ENCODE measurements around the gene CYB561. TPM values are rescaled to one million over a fixed set of nuclear protein-coding genes. Genes with fewer than 3 reads are reported as not detected.

The CYB561 gene
- total and polyA plus RNA-seq, 2 experiments from 2014 or later = 7.4 to 21.5 TPM

DNA sequence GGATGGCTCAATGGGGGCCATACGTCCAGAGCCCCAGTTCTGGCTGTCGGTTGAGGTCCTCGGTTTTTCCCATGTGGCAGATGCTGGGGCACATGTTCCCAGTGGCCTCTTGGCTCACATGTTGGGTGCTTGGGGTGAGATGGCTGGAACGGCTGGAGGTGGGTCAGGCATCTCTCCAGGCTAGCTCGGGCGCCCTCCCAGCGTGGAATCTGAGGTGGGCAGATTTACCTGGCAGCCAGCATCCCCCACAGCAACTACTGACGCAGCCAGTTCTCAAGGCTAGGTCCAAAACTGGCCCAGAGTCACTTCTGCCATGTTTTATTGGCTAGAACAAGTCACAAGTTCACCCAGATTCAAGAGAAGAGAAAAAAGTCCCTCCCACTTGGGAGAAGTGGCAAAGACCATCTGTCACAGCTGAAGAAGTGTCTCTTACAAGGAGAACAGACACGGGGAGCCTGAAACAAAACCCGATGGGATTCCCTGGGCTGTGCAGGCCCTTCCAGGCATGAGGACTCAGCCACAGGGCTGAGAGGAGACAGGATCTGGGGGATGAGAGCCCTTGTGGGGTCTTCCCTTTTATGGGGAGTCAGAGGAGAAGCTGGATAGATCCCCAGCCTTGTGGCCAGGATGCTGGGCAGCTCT, 46.0 kb upstream of the CYB561 start:
- Histone ChIP-seq H3K27ac (no peak overlapping the region), H3K4me3 (no peak overlapping the region), H3K4me1 (ENCODE audit: low read depth) (peaks cover 6% of the 10 kb centered on the region), H3K27me3 (no peaks in the 10 kb centered on the region), H3K9me3 (ENCODE audit: low read depth) (no peaks in the 10 kb centered on the region), H3K36me3 (no peaks in the 10 kb centered on the region)
- TF ChIP-seq, protein P1, sequence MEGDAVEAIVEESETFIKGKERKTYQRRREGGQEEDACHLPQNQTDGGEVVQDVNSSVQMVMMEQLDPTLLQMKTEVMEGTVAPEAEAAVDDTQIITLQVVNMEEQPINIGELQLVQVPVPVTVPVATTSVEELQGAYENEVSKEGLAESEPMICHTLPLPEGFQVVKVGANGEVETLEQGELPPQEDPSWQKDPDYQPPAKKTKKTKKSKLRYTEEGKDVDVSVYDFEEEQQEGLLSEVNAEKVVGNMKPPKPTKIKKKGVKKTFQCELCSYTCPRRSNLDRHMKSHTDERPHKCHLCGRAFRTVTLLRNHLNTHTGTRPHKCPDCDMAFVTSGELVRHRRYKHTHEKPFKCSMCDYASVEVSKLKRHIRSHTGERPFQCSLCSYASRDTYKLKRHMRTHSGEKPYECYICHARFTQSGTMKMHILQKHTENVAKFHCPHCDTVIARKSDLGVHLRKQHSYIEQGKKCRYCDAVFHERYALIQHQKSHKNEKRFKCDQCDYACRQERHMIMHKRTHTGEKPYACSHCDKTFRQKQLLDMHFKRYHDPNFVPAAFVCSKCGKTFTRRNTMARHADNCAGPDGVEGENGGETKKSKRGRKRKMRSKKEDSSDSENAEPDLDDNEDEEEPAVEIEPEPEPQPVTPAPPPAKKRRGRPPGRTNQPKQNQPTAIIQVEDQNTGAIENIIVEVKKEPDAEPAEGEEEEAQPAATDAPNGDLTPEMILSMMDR (IDR thresholded peaks at IDR 0.05; ENCODE audit: low read depth, low read length) = no peak
- no peak for DNase-seq (ENCODE audit: low read depth in 1 of 2, low spot score in 1 of 2)

DNA sequence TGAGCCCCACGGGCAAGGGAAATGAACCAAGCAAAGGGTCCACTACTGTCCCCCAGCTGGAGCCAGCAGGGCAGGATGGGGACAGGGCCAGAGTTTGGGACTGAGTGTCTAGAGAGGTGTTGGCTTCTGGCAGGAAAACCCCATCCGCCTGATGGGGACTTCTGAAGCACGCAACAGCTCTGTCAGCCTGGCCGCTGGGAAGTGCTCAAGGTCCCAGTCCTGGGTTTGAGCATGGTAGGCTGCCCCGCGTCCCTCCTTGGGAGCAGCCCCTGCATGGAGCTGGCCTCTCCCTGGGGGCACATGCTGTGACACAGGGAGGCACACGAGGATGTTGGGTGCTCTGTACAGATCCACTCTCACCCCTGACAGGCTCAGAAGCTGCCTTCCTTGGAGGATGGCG, 45.3 kb upstream of the CYB561 start:
- Histone ChIP-seq H3K36me3 (no peaks in the 10 kb centered on the region), H3K4me3 (no peak overlapping the region), H3K27me3 (no peaks in the 10 kb centered on the region), H3K4me1 (ENCODE audit: low read depth) (peaks cover 6% of the 10 kb centered on the region), H3K9me3 (ENCODE audit: low read depth) (no peaks in the 10 kb centered on the region), H3K27ac (no peak overlapping the region)
- no peak for DNase-seq (ENCODE audit: low read depth in 1 of 2, low spot score in 1 of 2)
- TF ChIP-seq, protein P1 (IDR thresholded peaks at IDR 0.05; ENCODE audit: low read depth, low read length) = no peak

DNA sequence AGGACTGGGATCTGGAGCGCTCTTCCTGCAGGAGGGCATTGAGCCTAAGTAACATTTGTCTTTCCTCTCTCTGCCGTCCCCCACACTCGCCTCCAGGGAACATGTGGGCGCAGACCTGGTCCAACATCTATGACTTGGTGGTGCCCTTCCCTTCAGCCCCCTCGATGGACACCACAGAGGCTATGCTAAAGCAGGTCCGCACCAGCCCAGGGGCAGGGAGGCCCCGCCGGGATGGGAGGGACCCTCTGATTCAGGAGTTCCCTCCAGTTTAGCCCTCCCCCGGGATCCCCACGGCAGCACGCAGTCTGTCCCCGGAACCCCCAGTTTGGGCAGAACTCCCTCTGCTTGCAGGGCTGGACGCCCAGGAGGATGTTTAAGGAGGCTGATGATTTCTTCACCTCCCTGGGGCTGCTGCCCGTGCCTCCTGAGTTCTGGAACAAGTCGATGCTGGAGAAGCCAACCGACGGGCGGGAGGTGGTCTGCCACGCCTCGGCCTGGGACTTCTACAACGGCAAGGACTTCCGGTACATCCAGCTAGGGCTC, 44.8 kb upstream of the CYB561 start:
- Histone ChIP-seq H3K4me1 (ENCODE audit: low read depth) (peaks cover 6% of the 10 kb centered on the region), H3K9me3 (ENCODE audit: low read depth) (no peaks in the 10 kb centered on the region), H3K4me3 (no peak overlapping the region), H3K27me3 (no peaks in the 10 kb centered on the region), H3K27ac (no peak overlapping the region), H3K36me3 (no peaks in the 10 kb centered on the region)
- TF ChIP-seq, protein P1 (IDR thresholded peaks at IDR 0.05; ENCODE audit: low read depth, low read length) = no peak
- no peak for DNase-seq (ENCODE audit: low read depth in 1 of 2, low spot score in 1 of 2)

DNA sequence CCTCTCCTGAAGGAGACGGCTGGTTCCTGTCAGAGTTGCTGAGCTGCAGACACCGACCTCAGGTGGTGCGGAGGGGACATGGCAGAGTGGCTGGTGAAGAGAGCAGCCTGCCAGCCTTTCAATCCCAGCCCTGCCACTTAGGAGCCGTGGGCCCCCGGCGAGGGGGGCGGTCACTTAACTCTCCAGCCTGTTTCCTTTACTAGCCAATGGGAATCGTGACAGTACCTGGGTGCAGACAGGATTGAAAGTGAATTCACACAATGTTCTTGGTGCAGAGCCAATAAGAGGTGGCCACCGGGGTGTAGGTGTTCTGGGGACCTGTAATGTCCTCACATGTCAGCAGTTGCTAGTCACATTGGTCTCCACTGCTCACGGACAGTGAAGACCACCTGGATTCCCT, 44.2 kb upstream of the CYB561 start:
- Histone ChIP-seq H3K36me3 (no peaks in the 10 kb centered on the region), H3K4me3 (no peak overlapping the region), H3K9me3 (ENCODE audit: low read depth) (no peaks in the 10 kb centered on the region), H3K27me3 (no peaks in the 10 kb centered on the region), H3K4me1 (ENCODE audit: low read depth) (peaks cover 6% of the 10 kb centered on the region), H3K27ac (no peak overlapping the region)
- peak in 1 of 2 donors; percentile 56 for DNase-seq (ENCODE audit: low read depth in 1 of 2, low spot score in 1 of 2)
- TF ChIP-seq, protein P1 (IDR thresholded peaks at IDR 0.05; ENCODE audit: low read depth, low read length) = no peak

DNA sequence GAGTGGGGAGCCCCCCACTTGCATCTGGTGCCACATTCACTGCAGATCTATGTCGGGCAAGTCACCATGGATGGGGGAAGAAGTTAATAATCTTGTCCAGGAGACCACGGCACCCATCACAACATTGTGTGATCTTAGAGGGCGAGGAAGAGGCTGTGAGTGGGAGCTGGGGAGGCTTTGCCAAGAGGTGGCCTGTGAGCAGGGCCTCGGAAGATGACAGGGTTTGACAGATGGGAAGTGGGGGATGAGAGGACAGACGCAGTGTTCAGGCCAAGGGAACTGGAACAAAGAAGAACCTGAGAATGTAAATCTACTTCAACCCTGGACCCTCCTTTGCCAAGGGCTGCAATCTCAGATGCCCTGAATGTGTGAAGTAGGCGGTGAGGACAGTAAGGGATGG, 43.2 kb upstream of the CYB561 start:
- no peak overlapping the region for H3K27ac ChIP-seq
- H3K27me3 ChIP-seq = no peaks in the 10 kb centered on the region
- no peak for DNase-seq (ENCODE audit: low read depth in 1 of 2, low spot score in 1 of 2)
- no peaks in the 10 kb centered on the region for H3K36me3 ChIP-seq
- no peak overlapping the region for H3K4me3 ChIP-seq
- TF ChIP-seq, protein P1 (IDR thresholded peaks at IDR 0.05; ENCODE audit: low read depth, low read length) = no peak
- no peaks in the 10 kb centered on the region for H3K9me3 ChIP-seq (ENCODE audit: low read depth)
- H3K4me1 ChIP-seq (ENCODE audit: low read depth) = peaks cover 6% of the 10 kb centered on the region

Measured in cardiac muscle cell (in vitro differentiated cells and primary cell).